HG02623 (cell line): ENCODE measurements around the gene SOSTDC1.
"Not testable (repeated sequence)": the region's sequence is repeated elsewhere in the genome, so short reads cannot be mapped to it uniquely, and the experiment has no call there.

Experiments used
- ATAC-seq: cut with Tn5 transposase; IDR thresholded peaks from one replicate; pipeline ENCODE4 v1.9.1; 2021; ENCODE audit warnings: moderate library complexity; ENCODE audit not compliant: unreplicated experiment

Gene SOSTDC1

DNA sequence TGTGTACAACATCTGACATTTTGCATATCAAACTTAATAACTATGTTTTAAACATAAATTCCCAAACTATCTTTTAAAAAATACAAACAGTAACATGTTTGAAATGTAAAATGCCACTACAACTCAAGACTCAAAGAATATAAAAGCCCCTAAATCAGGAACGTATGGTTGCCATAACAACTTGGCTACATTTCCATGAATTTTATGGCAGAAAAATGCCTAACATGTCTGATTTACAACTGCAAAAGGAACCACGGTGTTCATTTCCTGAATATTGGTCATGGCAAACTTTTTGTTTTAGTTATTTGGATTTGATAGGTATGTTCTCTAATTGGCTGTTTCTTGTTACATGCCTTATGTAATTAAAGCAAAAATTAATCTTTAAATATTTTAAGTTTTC, 2.0 kb downstream of the SOSTDC1 start:
- no peak for ATAC-seq

DNA sequence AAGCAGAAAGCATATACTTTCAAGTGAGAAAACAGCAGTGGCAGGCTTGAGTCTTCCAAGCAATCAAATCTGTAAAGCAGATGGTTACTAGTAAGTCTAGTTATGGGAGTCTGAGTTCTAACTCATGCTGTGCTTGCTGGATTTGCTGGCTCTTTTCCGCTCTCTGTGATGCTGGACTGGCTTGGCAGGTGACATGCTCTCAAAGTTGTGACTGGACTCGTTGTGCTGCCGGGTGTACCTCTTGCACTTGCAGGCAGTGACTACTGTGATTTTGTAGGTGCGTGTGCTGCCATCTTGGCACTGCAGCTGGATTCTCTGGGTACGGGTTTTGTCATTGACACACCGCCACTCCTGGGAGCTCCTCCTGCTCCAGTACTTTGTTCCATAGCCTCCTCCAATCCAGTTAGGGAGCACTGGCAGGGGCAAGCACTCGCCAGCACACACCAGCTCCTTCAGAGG, 3.1 kb downstream of the SOSTDC1 start:
- ATAC-seq = no peak

DNA sequence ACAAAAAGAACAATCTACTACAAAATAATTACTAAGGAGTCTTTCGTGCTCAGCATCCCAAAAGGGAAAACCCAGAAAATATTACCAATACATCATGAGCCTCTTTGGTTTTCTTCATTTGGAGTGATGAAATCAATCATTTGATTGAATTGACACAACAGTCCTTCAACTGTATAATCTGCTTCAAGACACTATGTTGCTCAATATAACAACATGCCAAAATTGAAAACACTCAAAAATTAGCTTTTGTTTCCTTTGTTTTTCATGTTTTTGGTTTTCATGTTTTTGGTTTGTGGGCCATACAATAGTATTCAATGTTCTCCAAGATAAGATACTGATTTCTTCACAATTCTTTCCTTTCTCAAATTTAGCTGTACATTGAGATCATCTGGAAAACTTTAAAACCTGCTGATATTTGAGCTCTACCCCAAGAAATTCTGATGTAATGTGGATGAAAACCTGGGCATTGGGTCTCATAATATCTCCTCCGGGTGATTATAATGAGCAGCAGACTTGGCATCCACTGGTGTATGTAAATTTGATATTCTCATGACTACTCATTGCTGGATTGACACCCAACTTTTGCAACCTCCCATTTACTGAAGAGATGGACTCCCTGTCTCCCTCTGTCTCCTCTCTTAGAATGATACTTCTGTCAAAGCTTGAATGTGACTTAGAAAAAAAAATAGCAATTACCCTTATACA, 4.6 kb downstream of the SOSTDC1 start:
- ATAC-seq = no peak

DNA sequence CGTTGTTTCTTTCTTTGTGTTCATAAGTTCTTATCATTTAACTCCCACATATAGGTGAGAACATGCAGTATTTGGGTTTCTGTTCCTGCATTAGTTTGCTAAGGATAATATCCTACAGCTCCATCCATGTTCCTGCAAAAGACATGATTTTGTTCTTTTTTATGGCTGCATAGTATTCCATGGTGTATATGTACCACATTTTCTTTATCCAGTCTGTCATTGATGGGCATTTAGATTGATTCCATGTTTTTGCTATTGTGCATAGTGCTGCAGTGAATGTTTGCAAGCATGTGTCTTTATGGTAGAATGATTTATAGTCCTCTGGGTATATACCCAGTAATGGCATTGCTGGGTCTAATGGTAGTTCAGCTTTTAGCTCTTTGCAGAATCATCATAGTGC, 9.2 kb downstream of the SOSTDC1 start:
- ATAC-seq = not testable (repeated sequence)

DNA sequence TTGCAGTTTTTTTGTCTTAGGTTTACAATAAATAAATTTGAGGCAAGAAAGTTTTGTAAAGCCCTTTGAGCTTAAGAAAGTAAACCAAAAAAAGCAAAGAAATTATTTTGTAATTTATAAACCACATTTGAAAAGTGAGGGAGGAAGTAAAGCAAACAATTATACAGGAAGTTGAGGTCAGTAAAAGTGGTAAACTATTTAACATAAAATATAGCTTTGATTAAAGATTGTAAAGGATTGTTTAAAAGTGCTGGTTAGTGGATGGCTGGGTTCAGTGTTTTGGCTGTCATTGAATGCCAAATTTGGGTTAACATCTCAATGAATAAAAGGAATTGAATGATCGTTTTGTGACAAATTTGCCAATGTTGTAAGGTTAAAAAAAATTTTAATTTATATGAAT, 9.9 kb downstream of the SOSTDC1 start:
- no peak for ATAC-seq

DNA sequence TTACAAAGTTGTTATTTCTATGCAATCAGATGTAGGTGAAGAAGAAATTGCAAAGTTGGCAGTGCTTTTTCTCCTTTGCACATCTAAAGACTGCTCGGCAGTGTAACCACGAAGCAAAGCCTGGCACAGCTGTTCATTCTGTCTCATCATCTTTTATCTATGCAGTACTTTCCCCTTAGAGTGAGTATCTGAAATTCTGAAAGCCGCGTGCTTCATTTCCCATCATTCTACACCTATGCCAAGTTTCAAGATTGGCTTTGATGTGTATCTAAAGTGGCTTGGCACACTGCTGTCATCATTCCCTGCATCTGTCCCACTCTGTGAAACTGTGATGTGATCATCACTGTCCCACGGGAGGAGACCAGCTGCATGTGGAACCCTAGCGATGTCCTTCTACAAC, 15.2 kb downstream of the SOSTDC1 start:
- no peak for ATAC-seq

DNA sequence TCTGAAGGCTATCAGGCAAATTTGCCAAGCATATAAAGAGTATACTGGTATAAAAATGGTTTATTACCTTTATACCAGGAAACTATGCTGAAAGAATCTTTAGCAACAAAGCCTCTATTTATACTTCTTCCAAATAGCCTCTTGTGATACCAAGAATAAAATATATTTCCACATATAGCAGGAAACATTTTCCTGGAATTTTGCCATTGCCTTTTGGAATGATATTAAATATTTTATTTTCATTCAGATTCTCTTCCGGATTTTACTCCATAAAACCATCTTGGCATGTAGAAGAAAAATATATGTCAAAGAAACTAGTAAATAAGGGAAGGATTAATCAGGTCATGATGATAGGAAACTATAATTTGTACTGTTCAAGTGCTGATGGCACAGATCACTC, 17.7 kb downstream of the SOSTDC1 start:
- no peak for ATAC-seq

DNA sequence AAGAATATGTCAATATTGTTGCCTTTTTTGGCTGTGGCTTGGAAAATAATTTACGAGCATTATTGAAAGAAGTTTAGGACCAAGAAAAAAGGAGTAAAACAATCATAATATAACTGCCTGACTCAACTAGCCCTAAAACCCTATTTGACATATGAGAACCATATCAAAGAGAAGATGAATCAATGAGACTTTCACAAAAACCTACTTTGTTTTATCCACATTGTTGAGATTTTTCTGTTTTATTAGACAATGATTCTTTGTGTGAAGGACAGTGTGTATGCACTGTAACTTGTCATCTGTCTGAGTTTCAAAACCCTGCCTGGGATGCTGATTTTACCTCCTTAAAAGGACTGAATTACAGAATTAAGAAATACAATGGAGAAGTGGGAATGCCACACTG, 19.0 kb downstream of the SOSTDC1 start:
- ATAC-seq = no peak

DNA sequence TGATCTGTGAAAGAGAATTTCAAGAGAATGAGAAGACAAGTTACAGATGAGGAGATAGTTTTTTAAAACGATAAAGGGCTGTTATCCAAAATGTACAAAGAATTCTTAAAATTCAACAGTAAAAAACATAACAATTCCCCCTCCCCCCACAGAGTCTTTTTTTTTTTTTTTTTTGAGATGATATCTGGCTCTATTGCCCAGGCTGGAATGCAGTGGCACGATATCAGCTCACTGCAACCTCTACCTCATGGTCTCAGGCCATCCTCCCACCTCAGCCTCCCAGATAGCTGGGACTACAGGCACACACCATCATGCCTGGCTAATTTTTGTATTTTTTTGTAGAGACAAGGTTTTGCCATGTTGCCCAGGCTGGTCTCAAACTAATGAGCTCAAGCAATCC, 21.7 kb downstream of the SOSTDC1 start:
- ATAC-seq = not testable (repeated sequence)

DNA sequence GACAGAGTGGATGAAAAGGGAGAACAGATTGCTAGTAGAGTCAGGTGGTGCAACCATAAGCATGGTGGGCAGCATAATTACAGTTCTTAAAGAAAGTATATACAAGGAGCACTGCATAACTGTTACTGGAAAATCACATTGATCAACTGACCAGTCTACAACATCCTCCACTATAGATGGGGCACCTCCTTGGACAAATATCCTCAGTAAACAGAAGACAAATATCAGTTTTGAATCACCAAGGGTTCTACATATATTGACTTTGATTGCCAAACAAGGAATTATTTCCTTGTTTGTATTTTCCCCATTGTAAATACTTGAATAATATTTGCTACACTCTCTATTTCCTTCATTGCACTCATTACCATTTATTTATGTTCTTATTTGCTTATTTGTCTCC, 26.6 kb downstream of the SOSTDC1 start:
- ATAC-seq = no peak

DNA sequence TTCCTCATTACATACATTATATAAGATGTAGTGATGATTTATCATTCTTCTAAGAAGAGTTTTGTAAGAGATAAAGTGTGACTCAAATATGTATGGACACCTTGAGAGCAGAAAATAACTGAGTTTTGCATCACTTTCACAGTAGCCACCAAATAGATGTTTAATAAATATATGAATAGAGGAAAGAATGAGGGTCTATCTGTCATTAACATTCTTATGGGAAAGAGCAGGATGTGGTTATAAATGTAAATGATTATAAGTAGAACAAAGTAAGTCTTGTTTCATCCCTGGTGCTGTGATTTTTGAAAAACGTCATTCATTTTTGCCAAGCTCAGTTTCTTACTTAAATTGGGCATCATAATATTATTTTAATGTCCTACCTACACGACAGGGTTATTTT, 29.2 kb downstream of the SOSTDC1 start:
- no peak for ATAC-seq

DNA sequence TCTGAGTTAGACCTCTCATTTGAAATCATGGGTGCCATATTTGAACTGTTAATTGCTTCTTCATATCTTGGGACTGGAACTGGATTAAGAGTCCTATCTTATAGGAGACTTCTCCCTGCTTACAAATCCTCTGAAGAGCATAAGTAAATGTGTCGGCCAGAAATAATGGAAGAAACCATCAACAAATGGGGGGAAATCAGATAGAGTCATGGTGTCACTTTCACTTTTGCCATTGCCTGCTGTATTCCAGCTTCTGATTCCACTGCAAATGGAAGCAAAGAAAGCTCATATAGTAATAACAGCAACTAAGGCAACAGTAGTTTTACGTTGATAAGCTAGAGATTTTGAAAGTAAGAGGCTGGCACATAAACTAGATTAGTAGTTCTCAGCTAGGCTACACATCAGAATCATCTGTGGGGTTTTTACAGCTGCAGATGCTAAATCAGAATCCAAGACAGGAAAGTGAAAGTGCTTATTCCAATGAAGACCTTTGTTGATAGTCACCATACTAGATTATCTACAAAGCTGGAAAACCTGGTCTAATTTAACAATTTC, 31.9 kb downstream of the SOSTDC1 start:
- no peak for ATAC-seq

DNA sequence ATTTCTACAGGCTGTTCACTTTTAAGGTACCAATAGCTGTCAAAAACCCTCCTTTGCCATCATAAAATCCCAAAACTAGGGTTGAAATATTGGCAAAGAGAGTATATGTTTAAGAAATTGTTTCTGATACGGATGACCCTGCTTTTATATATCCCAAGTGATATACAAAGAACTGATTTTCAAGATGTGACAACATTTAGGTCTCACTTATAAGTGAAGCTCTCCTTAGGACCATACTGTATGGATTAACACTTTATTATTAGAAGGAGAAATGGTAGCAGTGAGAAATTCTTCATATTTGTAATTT, 33.2 kb downstream of the SOSTDC1 start:
- ATAC-seq = no peak

DNA sequence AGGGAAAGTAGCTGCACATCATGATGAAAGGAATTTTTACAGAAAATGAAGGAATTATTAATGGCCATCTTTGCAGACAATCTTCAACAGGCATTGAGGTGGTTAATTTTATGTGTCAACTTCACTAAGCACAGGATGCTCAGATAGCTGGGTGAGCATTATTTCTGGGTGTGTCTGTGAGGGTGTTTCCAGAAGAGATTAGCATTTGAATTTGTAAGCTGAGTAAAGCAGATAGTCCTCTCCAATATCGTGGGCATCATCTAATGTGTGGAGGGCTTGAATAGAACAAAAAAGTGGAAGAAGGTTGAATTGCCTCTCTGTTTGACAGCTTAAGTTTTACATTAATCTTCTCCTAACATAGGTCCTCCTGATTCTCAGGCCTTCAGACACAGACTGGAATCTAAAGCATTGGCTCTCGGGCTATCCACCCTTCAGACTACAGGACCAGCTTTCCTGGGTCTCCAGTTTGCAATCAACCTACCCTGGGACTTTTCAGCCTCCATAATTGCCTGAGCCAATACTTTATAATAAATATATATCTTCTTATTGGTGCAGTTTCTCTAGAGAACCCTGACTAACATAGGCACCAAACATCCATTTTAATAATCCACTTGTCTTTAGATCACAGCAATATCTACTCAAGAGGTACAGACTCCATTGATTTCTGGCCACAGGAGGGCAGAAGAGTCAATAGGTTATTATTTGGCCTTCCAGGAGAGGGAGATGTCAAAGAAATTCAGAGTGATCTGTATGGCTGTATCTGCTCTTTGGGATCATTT, 33.7 kb downstream of the SOSTDC1 start:
- ATAC-seq = peak; percentile 66

DNA sequence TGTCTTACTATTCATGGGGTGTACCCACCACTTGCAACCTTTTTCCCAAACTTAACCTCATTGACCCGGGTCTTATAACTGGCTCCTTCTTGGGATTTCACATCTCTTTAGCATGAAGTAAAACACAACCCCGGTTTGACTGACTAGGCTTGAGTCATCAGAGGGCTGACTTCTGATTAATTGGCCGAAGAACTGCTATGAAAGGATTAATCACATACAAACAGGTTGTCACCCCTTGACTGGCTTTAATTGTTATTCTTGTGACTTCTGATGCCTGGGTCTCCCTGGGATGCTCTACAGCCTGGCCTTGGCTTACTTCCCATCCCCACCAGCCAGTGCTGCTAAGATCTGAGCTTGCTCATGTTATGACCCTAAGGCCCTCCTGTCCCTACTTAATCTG, 35.4 kb downstream of the SOSTDC1 start:
- ATAC-seq = no peak

DNA sequence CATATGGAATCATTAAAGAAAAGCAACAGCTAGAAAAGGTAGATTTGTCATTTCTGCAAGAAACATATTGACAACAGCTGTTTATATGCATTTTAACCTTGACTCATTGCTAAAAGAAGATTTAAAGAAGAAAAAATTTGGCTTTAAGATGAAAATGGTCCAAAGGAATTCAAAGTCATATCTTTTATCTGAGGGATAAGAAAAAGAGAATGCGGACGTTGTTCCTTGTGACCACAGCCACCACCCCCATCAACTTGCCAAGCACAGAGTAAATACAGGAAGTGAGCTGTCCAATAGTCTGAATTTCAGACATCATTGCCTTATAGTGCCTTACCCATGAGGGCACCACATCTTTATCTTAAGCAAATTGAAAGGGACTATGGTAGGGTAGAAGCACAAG, 36.9 kb downstream of the SOSTDC1 start:
- ATAC-seq = no peak

DNA sequence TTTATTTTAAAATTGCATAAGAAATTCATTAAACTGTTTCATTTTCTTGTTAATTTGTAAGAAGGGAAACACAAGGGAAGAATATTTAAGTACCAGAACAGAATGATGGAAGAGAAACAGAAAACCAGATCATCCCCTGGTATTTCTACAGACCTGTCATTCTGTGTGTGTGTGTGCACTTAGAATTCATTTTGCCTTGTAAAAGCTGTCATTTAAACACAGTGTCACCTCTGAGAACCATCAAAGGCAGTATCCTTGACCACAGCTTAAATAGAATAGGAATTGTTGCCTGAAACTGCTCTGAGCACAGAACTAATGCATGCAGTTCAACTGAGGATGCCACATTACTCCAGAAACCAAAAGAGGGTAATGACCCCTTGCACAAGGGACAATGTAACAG, 37.4 kb downstream of the SOSTDC1 start:
- no peak for ATAC-seq

DNA sequence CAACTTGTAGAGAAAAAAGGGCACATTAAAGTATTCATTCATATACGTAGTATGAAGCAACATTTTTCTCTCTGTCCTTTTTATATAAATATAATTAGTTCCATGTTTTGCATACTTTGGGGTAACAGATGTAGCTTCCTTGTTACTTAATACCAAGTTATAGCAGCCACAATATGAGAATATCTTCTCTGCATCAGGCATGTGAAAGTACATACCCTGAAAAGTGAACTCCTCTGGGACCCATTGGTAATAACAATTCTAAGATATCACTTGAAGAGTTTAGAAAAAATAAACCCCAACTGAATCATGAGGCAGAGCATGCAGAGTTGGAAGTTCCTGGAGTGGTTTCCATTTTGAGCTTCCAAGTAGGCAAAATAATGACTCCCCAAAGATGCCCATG, 41.8 kb downstream of the SOSTDC1 start:
- ATAC-seq = no peak

DNA sequence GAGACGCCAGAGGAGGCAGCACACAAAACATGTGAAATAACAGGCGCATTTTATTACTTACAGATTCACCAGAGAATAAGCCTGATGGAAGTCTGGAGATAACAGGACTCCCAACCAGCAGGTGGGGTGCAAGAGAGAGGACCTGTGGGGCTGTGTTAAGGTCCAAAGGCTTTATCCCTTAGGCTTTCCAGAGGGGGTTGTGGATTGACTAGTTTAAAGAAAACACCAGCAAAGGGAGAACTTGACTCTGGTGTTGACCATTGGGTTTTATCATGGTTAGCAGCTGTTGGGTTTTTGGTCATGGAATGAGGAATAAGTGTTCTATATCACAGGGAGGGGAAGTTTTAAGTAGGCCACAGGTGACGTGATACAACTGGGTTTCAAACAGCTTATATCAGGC, 42.6 kb downstream of the SOSTDC1 start:
- ATAC-seq = no peak

DNA sequence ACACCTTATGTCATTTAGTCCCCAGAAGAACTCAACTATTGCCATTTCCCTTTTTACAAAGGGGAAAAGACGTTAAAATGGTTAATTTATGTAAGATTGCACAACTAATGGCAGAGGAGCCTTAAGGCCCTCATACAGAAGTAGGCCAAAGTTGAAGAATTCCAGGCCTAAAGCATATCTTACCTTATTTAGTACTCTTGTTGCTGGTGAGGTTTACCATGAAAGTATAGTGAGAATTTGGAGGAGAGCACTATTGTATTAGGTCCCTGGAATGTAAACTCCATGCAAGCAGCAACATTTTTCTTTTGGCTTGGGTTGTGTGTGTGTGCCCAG, 43.5 kb downstream of the SOSTDC1 start:
- ATAC-seq = no peak

DNA sequence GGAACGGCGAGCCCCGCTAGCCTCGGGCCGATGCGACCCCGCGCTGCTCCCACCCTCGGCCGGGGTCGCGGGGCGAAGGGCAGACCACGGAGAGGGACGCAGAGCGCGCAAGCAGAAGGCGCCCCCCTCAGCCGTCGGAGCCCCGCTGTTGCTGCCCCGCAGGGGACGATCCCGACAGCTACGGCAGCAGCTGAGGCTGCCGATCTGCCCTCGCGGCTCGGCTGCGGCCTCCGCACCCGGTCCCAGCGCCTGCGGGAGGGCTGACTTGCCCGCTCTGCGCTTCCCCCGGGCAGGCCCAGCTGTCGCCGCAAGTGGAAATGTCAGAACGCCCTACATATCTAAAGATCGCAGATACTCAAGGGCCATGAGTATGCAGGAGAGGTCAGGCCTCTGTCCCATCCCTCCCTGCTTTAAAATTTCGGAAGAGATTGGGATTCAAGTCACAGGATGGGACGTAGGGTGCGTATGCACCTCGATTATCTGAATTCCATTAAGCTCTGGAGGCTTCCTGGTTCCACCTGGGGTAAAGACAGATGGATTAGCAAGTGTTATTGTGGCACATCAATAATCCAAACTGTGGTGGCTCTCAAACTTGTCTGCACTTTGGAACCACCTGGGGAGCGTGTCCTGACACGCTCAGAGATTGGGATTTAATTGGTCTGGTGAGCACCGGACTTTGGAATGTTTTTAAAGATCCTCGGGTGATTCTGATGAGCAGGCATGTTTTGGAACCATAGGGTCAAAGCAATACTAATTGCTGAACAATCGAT, 44.0 kb downstream of the SOSTDC1 start, which contains the start of gene CRPPA:
TSS of gene CRPPA (minus strand) at position 206 of the 770 bp plus-strand sequence. CDS start 216 bp downstream, outside the sequence.
- ATAC-seq = peak; percentile 35
